ENCODE measurements around the gene CFAP46.
"Not testable (repeated sequence)": the region's sequence is repeated elsewhere in the genome, so short reads cannot be mapped to it uniquely, and the experiment has no call there.

The CFAP46 gene

GRCh38 chr10:132914732-132915131 lies 27.6 kb downstream of the CFAP46 start:
- no peak for DNase-seq (ENCODE audit: low read depth, low spot score)

GRCh38 chr10:132913559-132914115 lies 28.7 kb downstream of the CFAP46 start:
- no peak for DNase-seq (ENCODE audit: low read depth, low spot score)

- no peak for DNase-seq (ENCODE audit: low read depth, low spot score)
These were observed 29.4 kb downstream of the CFAP46 start for GRCh38 chr10:132912713-132913558.

- DNase-seq (ENCODE audit: low read depth, low spot score) = no peak
These were observed 30.1 kb downstream of the CFAP46 start for GRCh38 chr10:132912225-132912712.

- no peak for DNase-seq (ENCODE audit: low read depth, low spot score)
These were observed 30.6 kb downstream of the CFAP46 start for GRCh38 chr10:132911786-132912097.

GRCh38 chr10:132910901-132911785 lies 31.2 kb downstream of the CFAP46 start:
- no peak for DNase-seq (ENCODE audit: low read depth, low spot score)

- DNase-seq (ENCODE audit: low read depth, low spot score) = no peak
These were observed 32.0 kb downstream of the CFAP46 start for GRCh38 chr10:132910186-132910880.

GRCh38 chr10:132909491-132910071 lies 32.8 kb downstream of the CFAP46 start:
- DNase-seq (ENCODE audit: low read depth, low spot score) = no peak

GRCh38 chr10:132908621-132909295 lies 33.6 kb downstream of the CFAP46 start:
- DNase-seq (ENCODE audit: low read depth, low spot score) = no peak

GRCh38 chr10:132907821-132908620 lies 34.3 kb downstream of the CFAP46 start:
- DNase-seq (ENCODE audit: low read depth, low spot score) = no peak

GRCh38 chr10:132906836-132907235 lies 35.5 kb downstream of the CFAP46 start:
- no peak for DNase-seq (ENCODE audit: low read depth, low spot score)

GRCh38 chr10:132906106-132906505 lies 36.3 kb downstream of the CFAP46 start:
- DNase-seq (ENCODE audit: low read depth, low spot score) = no peak

- DNase-seq (ENCODE audit: low read depth, low spot score) = no peak
These were observed 36.7 kb downstream of the CFAP46 start for GRCh38 chr10:132905661-132906060.

GRCh38 chr10:132904814-132905649 lies 37.3 kb downstream of the CFAP46 start:
- DNase-seq (ENCODE audit: low read depth, low spot score) = no peak

GRCh38 chr10:132904181-132904813 lies 38.1 kb downstream of the CFAP46 start:
- DNase-seq (ENCODE audit: low read depth, low spot score) = peak; percentile 70

- DNase-seq (ENCODE audit: low read depth, low spot score) = not testable (repeated sequence)
These were observed 39.5 kb downstream of the CFAP46 start for GRCh38 chr10:132902656-132903575.

GRCh38 chr10:132901351-132901750 lies 41.0 kb downstream of the CFAP46 start:
- DNase-seq (ENCODE audit: low read depth, low spot score) = no peak
